Pericardium fibroblast (primary cell): Measurements from ENCODE around the gene LMNA. TPM values are rescaled to one million over a fixed set of nuclear protein-coding genes. Genes with fewer than 3 reads are reported as not detected.

Experiments used
- total RNA-seq: library from RNA; depleted of rRNA; stranded (reverse); fragments of >200 nt; gene quantifications from 2 replicates; pipeline ENCODE4 v1.2.3, GENCODE V29; 2015

The LMNA gene
- total RNA-seq = 508 and 655 TPM in 2 replicates

DNA sequence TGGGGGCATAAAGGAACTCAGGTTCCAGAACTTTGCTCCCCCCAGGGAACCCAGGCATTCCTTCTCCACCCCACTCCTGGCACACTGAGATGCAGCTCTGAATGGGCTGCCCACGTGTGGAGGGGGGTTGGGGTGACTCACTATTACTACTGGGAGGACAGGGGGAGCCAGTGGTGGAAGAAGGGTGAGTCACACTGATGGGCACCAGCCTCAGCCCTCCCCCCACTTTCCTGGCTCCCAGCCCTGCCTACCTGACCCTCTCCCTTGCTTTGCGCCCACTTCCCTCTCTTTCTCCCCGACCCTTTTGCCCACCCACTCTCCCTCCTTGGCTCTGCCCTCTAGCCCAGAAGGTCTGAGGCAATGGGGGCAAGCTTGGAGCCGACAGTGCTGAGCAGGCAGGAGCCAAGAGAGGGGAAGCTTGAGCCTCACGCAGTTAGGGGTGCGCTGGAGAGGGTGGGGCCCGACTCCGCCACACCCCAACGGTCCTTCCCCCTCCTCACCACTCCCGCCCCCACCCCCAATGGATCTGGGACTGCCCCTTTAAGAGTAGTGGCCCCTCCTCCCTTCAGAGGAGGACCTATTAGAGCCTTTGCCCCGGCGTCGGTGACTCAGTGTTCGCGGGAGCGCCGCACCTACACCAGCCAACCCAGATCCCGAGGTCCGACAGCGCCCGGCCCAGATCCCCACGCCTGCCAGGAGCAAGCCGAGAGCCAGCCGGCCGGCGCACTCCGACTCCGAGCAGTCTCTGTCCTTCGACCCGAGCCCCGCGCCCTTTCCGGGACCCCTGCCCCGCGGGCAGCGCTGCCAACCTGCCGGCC is at the start of gene LMNA:
Gene LMNA, plus strand, starts transcription at position 611 of the 818 bp plus-strand sequence. CDS start 208 bp downstream, outside the sequence.

DNA sequence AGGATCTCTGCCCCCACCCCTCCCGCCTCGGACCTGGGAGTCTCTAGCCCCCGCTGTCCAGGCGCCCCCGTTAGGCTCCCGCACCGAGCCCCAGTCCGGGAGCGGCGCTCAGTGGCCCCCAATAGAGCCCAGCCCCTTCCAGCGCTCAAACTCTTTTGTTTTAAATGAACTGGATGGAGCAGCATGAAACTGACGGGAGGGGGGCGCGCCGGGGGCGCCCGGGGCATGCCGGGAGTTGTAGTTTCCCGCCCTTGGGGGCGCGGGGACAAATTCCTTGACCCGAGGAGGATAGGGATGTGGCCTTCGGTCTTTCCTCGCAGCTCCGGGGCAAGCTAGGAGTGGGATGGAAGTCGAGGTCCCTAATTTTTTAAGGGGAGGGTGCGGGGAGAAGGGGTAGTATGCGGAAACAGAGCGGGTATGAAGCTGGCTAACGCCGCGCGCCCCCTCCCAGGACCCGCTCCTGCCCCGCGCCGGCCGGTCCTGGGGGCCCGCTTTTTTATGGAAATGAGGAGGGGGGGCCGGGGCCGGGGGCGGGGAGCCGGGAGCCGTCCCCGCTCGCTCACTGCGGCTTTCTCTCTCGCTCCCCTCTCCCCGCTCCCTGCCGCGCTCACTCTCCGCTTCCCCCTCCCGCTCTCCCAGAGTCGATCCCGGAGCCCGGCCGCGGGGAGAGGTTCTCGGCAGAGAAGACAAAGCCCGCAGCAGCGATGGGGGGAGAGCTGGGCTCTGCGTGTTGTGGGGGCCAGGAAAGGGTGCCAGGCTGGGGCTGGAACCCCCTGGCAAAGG is 32.0 kb upstream of the LMNA start, which contains the start of gene MEX3A:
Gene MEX3A, minus strand, starts transcription at position 157 of the 783 bp plus-strand sequence. CDS start 467 bp downstream, outside the sequence.

DNA sequence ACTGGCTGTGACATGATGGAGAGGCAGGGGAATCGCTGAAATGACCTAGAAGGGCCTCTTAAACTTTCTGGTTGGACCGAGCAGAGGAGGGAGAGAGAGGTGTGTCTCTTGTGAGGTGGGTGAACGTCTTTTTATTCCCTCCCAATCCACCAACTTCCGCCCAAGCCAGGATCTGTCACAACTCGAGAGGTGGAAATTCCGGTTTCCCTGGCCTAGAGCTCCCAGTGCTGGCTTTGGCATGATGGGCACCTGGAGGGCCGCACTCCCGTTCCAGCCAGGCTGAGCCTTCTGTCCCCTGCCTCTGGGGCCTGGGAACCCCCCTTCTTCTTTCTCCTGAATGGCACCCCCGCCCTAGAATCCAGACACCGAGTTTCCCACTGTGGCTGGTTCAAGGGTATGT is 38.9 kb downstream of the LMNA start, which contains the start of gene SEMA4A:
Gene SEMA4A, plus strand, starts transcription at position 224 of the 400 bp plus-strand sequence. CDS start 994 bp downstream, outside the sequence.

Other genes starting within 250 kb of the LMNA start
- gene RIT1, start 203.4 kb upstream of the LMNA start, total RNA-seq = 15.4 and 38.9 TPM in 2 replicates
- 14.4 and 20.4 TPM in 2 replicates for gene KHDC4, start 180.3 kb upstream of the LMNA start, total RNA-seq
- not detected in 2 replicates for gene RXFP4, start 173.1 kb upstream of the LMNA start, total RNA-seq
- gene ARHGEF2, start 136.2 kb upstream of the LMNA start, total RNA-seq = 107 and 150 TPM in 2 replicates
- gene SSR2, start 93.8 kb upstream of the LMNA start, total RNA-seq = 489 and 630 TPM in 2 replicates
- gene UBQLN4, start 60.9 kb upstream of the LMNA start, total RNA-seq = 9.8 and 12.6 TPM in 2 replicates
- gene LAMTOR2, start 59.9 kb upstream of the LMNA start, total RNA-seq = 87.3 and 97.6 TPM in 2 replicates
- not detected in 2 replicates for gene RAB25, start 53.6 kb upstream of the LMNA start, total RNA-seq
- 1.1 and 5.0 TPM in 2 replicates for gene MEX3A, start 32.2 kb upstream of the LMNA start, total RNA-seq
- 0.47 and 1.6 TPM in 2 replicates for gene SEMA4A, start 38.9 kb downstream of the LMNA start, total RNA-seq
- gene SLC25A44, start 79.4 kb downstream of the LMNA start, total RNA-seq = 9.9 and 14.2 TPM in 2 replicates
- 42.0 and 46.9 TPM in 2 replicates for gene PMF1, start 98.3 kb downstream of the LMNA start, total RNA-seq
- not detected in 2 replicates for gene BGLAP, start 127.5 kb downstream of the LMNA start, total RNA-seq
- 0.43 and 0.47 TPM in 2 replicates for gene PAQR6, start 133.3 kb downstream of the LMNA start, total RNA-seq
- gene SMG5, start 168.1 kb downstream of the LMNA start, total RNA-seq = 33.3 and 39.1 TPM in 2 replicates
- 1.5 and 3.1 TPM in 2 replicates for gene TMEM79, start 169.6 kb downstream of the LMNA start, total RNA-seq
- gene GLMP, start 181.0 kb downstream of the LMNA start, total RNA-seq = 87.5 and 108 TPM in 2 replicates
- not detected in 2 replicates for gene VHLL, start 184.6 kb downstream of the LMNA start, total RNA-seq
- gene CCT3, start 223.6 kb downstream of the LMNA start, total RNA-seq = 248 TPM in 2 replicates
- gene TSACC, start 223.8 kb downstream of the LMNA start, total RNA-seq = not detected in 2 replicates